Endothelial cell of umbilical vein (primary cell): Measurements from ENCODE around the gene OR51A2. TPM values are rescaled to one million over a fixed set of nuclear protein-coding genes. Genes with fewer than 3 reads are reported as not detected.

Source experiments
- BruUV-seq: library from RNA; stranded (reverse); fragments of 400-500 nt; replicated peaks from 2 replicates; lab custom pipeline; 2021; lab: Mats Ljungman, UMichigan
- CTCF ChIA-PET: fragments of 300-600, 350-600 bp; sonication (Branson Sonifier 250); formaldehyde crosslinking; loops from one replicate; lab custom pipeline; 2021; ENCODE audit warnings: antibody characterized with exemption, inconsistent platforms; lab: Charles Lee
- POLR2A ChIA-PET: fragments of 300-600, 350-600 bp; sonication (Branson Sonifier 250); formaldehyde crosslinking; loops from one replicate; lab custom pipeline; 2021; ENCODE audit warnings: antibody characterized with exemption, inconsistent platforms; lab: Charles Lee
- DNase-seq: peaks from one replicate; pipeline ENCODE4 v3.0.0-alpha.2; 2011; ENCODE audit warnings: low read depth, low spot score
- FAIRE-seq: peaks from 2 replicates; lab custom pipeline; 2011; peaks lifted over from hg19 to GRCh38; lab: Jason Lieb, UNC
- H2AFZ ChIP-seq: 2 replicates; pipeline ENCODE4 v1.6.0; 2012; ENCODE audit warnings: low read depth, low read length, control low read depth, inconsistent platforms
- H3K27ac ChIP-seq: 2 replicates; pipeline ENCODE4 v1.5.1; 2011; ENCODE audit warnings: low read depth, mild to moderate bottlenecking, control low read depth, low read length, moderate library complexity; ENCODE audit not compliant: insufficient read depth
- H3K27me3 ChIP-seq, 2 experiments: 2 replicates each; pipeline versions ENCODE4 v1.6.0 to v1.6.1; 2011; ENCODE audit warnings: low read length in 2 of 2, mixed read lengths in 1 of 2; ENCODE audit not compliant: control insufficient read depth in 2 of 2, insufficient read depth in 2 of 2
- H3K36me3 ChIP-seq, 2 experiments: 2 replicates in 1 of 2; 3 replicates in 1 of 2; pipeline ENCODE4 v1.5.1; 2011; ENCODE audit warnings: low read length in 2 of 2, mild to moderate bottlenecking in 1 of 2, moderate library complexity in 1 of 2; ENCODE audit not compliant: control insufficient read depth in 2 of 2, insufficient read depth in 2 of 2; ENCODE audit errors: extremely low read depth in 1 of 2
- H3K4me1 ChIP-seq: 3 replicates; pipeline ENCODE4 v1.5.1; 2011; ENCODE audit warnings: mild to moderate bottlenecking, low read length; ENCODE audit not compliant: control insufficient read depth, insufficient read depth; ENCODE audit errors: extremely low read depth
- H3K4me2 ChIP-seq: 2 replicates; pipeline ENCODE4 v1.6.1; 2011; ENCODE audit warnings: low read length, control low read depth, mixed read lengths; ENCODE audit not compliant: insufficient read depth
- H3K4me3 ChIP-seq, 3 experiments: fragments of 200-600 bp in 1 of 3; sonication (generic), shearing (Covaris generic) in 1 of 3; replicated peaks in 1 of 3; 2 replicates each; pipeline ENCODE4 v1.5.1; 2011 to 2016; ENCODE audit warnings: control low read depth in 3 of 3, low read length in 3 of 3, mild to moderate bottlenecking in 2 of 3, inconsistent platforms in 1 of 3, low read depth in 1 of 3, moderate library complexity in 1 of 3; ENCODE audit not compliant: insufficient read depth in 1 of 3
- H3K79me2 ChIP-seq: 2 replicates; pipeline ENCODE4 v1.6.0; 2012; ENCODE audit warnings: low read length, inconsistent platforms; ENCODE audit not compliant: control insufficient read depth, insufficient read depth
- H3K9ac ChIP-seq: replicated peaks from 2 replicates; pipeline ENCODE3; 2011; ENCODE audit warnings: low read length, control low read depth; ENCODE audit not compliant: insufficient read depth; ENCODE audit errors: extremely low read depth
- H3K9me1 ChIP-seq: replicated peaks from 3 replicates; pipeline ENCODE4 v1.6.0; 2011; ENCODE audit warnings: mild to moderate bottlenecking, low read length; ENCODE audit not compliant: control insufficient read depth, insufficient read depth; ENCODE audit errors: extremely low read depth
- H3K9me3 ChIP-seq: replicated peaks from 2 replicates; pipeline ENCODE4 v1.5.1; 2012; ENCODE audit warnings: low read length, inconsistent platforms; ENCODE audit not compliant: control insufficient read depth, insufficient read depth
- H4K20me1 ChIP-seq: replicated peaks from 2 replicates; pipeline ENCODE3; 2011; ENCODE audit warnings: mild to moderate bottlenecking, low read length; ENCODE audit not compliant: control insufficient read depth, insufficient read depth; ENCODE audit errors: extremely low read depth
- EZH2 ChIP-seq: IDR thresholded peaks from 2 replicates; pipeline ENCODE4 v1.6.1; 2012; ENCODE audit warnings: borderline replicate concordance, low read depth, mild to moderate bottlenecking, moderate library complexity, low read length, inconsistent platforms; ENCODE audit not compliant: severe bottlenecking
- FOS ChIP-seq: IDR thresholded peaks from 2 replicates; pipeline ENCODE4 v1.6.1; 2011; ENCODE audit warnings: mild to moderate bottlenecking, low read length, moderate library complexity, borderline replicate concordance; ENCODE audit not compliant: insufficient read depth
- GATA2 ChIP-seq: IDR thresholded peaks from 2 replicates; pipeline ENCODE4 v1.7.0; 2011; ENCODE audit warnings: low read depth, mild to moderate bottlenecking, moderate library complexity, mixed read lengths, low read length; ENCODE audit not compliant: insufficient read length, insufficient read depth
- JUN ChIP-seq: IDR thresholded peaks from 2 replicates; pipeline ENCODE4 v1.6.1; 2011; ENCODE audit warnings: borderline replicate concordance, low read depth; ENCODE audit not compliant: insufficient read length, insufficient read depth
- MAX ChIP-seq: IDR thresholded peaks from 2 replicates; pipeline ENCODE4 v1.6.1; 2011; ENCODE audit not compliant: insufficient read depth, insufficient read length
- MYC ChIP-seq: IDR thresholded peaks from one replicate; pipeline ENCODE4 v1.6.1; 2011; ENCODE audit warnings: mild to moderate bottlenecking, low read depth, low read length
- POLR2A ChIP-seq: IDR thresholded peaks from 2 replicates; pipeline ENCODE4 v1.6.1; 2012; ENCODE audit warnings: low read depth, mild to moderate bottlenecking, control low read depth, low read length
- POLR2AphosphoS5 ChIP-seq: IDR thresholded peaks from 2 replicates; pipeline ENCODE4 v1.6.1; 2012; ENCODE audit warnings: low read depth, mild to moderate bottlenecking, control low read depth, low read length, moderate library complexity; ENCODE audit not compliant: insufficient read depth
- dilution Hi-C: fragments of 300-500 bp; cut with MboI; formaldehyde crosslinking; loops from one replicate; pipeline ENCODE4 v1.15.0; 2019; ENCODE audit warnings: low sequenced_read_pairs; ENCODE audit not compliant: extremely low pct_ligation_motif_present
- intact Hi-C: fragments of 100-400 bp; cut with micrococcal nuclease; formaldehyde crosslinking; loops from one replicate; pipeline ENCODE4 v1.10.0; 2022
- polyA plus RNA-seq, 4 experiments: library from polyadenylated mRNA; depleted of rRNA in 3 of 4; stranded (reverse) in 3 of 4; unstranded in 1 of 4; fragments of >200 nt; gene quantifications; 2 replicates each; pipeline versions ENCODE4 v1.2.1 to v1.2.3, GENCODE V29; 2011 to 2012; ENCODE audit warnings: missing spikeins in 1 of 4
- total RNA-seq: library from RNA; stranded (reverse); gene quantifications from 2 replicates; pipeline ENCODE4 v1.2.3, GENCODE V29; 2021
- TF ChIP-seq, protein P1 (sequence below), 2 donors: IDR thresholded peaks; 1 replicate in 1 of 2; 2 replicates in 1 of 2; pipeline ENCODE4 v1.5.1; 2011; ENCODE audit warnings: low read length in 2 of 2, mild to moderate bottlenecking in 2 of 2, moderate library complexity in 2 of 2, control low read depth in 1 of 2, inconsistent platforms in 1 of 2, low read depth in 1 of 2; ENCODE audit not compliant: insufficient read depth in 1 of 2; ENCODE audit errors: extremely low read depth in 1 of 2

Gene OR51A2
- total and polyA plus RNA-seq, 2 donors (not counting 3 experiments of a cell fraction or from before 2014, with no cell fraction given) = not detected

DNA sequence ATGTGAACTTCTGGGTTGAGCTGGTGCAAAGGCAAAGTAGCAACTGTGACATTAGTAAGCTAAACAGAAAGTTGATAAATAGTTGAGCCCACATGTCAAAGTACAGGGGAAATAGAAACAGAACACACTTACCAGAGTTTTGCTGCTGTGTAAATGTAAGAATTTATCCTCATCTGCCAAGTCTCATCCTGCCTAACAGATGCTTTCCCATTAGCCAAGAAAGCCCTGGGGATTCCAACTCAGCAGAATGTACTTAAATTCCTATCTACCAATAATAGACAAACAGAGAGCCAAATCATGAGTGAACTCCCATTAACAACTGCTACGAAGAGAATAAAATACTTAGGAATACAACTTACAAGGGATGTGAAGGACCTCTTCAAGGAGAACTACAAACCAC is 7.3 kb upstream of the OR51A2 start:
- no peaks in the 10 kb centered on the region for H3K9me3 ChIP-seq
- no peaks in the 10 kb centered on the region for H4K20me1 ChIP-seq
- no peak for DNase-seq
- no peak for TF ChIP-seq FOS
- TF ChIP-seq MAX = no peak
- TF ChIP-seq JUN = no peak
- TF ChIP-seq POLR2A = no peak
- TF ChIP-seq EZH2 = no peak
- TF ChIP-seq, protein P1, sequence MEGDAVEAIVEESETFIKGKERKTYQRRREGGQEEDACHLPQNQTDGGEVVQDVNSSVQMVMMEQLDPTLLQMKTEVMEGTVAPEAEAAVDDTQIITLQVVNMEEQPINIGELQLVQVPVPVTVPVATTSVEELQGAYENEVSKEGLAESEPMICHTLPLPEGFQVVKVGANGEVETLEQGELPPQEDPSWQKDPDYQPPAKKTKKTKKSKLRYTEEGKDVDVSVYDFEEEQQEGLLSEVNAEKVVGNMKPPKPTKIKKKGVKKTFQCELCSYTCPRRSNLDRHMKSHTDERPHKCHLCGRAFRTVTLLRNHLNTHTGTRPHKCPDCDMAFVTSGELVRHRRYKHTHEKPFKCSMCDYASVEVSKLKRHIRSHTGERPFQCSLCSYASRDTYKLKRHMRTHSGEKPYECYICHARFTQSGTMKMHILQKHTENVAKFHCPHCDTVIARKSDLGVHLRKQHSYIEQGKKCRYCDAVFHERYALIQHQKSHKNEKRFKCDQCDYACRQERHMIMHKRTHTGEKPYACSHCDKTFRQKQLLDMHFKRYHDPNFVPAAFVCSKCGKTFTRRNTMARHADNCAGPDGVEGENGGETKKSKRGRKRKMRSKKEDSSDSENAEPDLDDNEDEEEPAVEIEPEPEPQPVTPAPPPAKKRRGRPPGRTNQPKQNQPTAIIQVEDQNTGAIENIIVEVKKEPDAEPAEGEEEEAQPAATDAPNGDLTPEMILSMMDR (IDR thresholded peaks at IDR 0.05; ENCODE audit: extremely low read depth in 1 of 2, insufficient read depth in 1 of 2, low read depth in 1 of 2, low read length in 2 of 2) = no peak
- TF ChIP-seq GATA2 = no peak
- no peak for TF ChIP-seq MYC
- no peak for TF ChIP-seq POLR2AphosphoS5
- H3K79me2 ChIP-seq = no peaks in the 10 kb centered on the region
- no peaks in the 10 kb centered on the region for H3K4me1 ChIP-seq
- no peaks in the 10 kb centered on the region for H3K9me1 ChIP-seq
- CTCF ChIA-PET = no interaction called here
- FAIRE-seq = no peak
- no peaks in the 10 kb centered on the region for H3K27me3 ChIP-seq
- intact Hi-C loops (no loop called here), dilution Hi-C loops (no loop called here)
- no peak overlapping the region for H2AFZ ChIP-seq
- H3K4me3 ChIP-seq = no peak overlapping the region
- H3K36me3 ChIP-seq = no peaks in the 10 kb centered on the region
- H3K9ac ChIP-seq = no peak overlapping the region
- no peak overlapping the region for H3K4me2 ChIP-seq
- BruUV-seq = no TSS peak
- no peak overlapping the region for H3K27ac ChIP-seq
- POLR2A ChIA-PET = no interaction called here
